ENCODE results near the gene PCDH9.

PCDH9 gene

DNA sequence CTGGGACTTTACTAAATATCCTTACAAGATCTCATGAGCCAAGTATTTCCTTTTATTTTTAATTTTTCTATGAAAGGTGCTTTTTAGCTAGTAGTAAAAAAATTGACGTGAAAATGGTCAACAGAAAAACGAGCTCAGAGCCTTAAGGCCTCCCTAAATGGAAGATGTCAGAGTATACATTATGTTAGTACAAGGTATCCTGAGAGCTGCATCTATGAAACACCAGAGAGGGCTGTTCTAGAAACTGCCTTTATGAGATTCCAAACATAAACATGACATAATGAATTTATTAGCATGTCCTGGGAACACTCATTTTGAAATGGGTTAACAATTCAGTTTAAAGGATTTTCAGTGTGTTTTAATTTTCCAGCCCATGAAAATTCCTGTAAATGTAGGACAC is 146.6 kb downstream of the PCDH9 start:
- no peaks in the 10 kb centered on the region for H3K4me1 Mint-ChIP-seq (ENCODE audit: low read depth)
- no peaks in the 10 kb centered on the region for H3K36me3 Mint-ChIP-seq (ENCODE audit: low read depth)
- H3K27me3 Mint-ChIP-seq (ENCODE audit: low read depth) = no peaks in the 10 kb centered on the region
- H3K27ac Mint-ChIP-seq = no peak overlapping the region
- no peak overlapping the region for H3K4me3 Mint-ChIP-seq
- no peaks in the 10 kb centered on the region for H3K9me3 Mint-ChIP-seq

DNA sequence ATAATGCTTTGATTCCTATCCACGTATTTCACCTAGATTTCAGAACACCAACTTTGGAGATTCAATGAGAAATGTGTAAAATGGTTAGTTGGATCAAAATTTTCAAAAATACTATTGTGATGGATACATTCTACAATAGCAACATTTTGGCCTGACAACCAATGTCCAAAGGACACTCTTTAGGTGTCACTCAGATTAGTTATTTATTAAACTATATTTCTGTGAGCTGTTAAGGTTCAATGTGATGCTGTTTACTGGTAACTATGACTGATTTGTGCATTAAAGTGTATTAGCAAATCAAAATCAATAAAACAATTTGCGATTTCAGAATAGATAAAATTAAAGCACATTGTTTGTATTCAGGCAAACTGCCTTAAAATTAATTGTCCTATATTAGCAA is 149.8 kb downstream of the PCDH9 start:
- Mint-ChIP-seq H3K27ac (no peak overlapping the region), H3K36me3 (ENCODE audit: low read depth) (no peaks in the 10 kb centered on the region), H3K4me3 (no peak overlapping the region), H3K4me1 (ENCODE audit: low read depth) (no peaks in the 10 kb centered on the region), H3K9me3 (no peaks in the 10 kb centered on the region), H3K27me3 (ENCODE audit: low read depth) (no peaks in the 10 kb centered on the region)

DNA sequence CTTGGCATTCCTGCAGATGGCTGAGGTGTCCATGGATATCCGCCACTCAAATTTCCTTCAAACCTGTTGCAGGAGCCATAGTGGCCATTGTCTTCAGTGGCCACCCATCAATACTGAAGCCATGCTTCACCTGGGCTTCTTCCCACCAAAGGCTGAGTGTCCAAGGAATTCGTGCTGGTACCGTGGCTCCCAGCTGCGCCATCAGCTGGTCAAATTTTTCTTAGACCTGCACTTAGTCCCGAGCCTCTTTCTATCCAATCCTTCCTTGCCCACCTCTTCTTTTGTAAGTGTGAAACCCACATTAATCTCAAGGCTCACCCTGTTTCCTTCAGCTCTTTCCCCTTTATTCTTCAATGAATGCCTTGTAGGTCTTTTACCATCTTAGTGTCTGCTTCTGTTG is 152.1 kb downstream of the PCDH9 start:
- no peaks in the 10 kb centered on the region for H3K9me3 Mint-ChIP-seq
- H3K27me3 Mint-ChIP-seq (ENCODE audit: low read depth) = no peaks in the 10 kb centered on the region
- no peaks in the 10 kb centered on the region for H3K4me1 Mint-ChIP-seq (ENCODE audit: low read depth)
- no peak overlapping the region for H3K4me3 Mint-ChIP-seq
- no peaks in the 10 kb centered on the region for H3K36me3 Mint-ChIP-seq (ENCODE audit: low read depth)
- H3K27ac Mint-ChIP-seq = no peak overlapping the region

DNA sequence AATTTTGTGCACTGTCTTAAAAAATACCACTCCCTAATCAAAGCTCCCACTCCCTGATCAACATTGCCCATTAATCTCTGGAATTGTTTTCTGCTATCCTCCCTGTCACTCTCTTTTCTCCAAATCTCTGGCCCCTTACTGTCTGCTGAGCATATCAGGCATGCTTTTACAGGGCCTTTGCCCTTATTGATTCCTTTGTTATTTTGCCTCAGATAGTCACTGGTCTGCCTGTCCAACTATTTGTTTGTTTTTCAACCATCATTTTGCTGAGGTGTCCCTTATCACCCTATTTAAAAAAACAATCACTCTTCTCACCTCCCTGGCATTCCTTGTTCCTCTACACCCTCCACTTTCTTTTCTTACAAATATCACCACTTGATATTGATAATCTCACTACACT is 153.0 kb downstream of the PCDH9 start:
- Mint-ChIP-seq H3K36me3 (ENCODE audit: low read depth) (no peaks in the 10 kb centered on the region), H3K4me1 (ENCODE audit: low read depth) (no peaks in the 10 kb centered on the region), H3K9me3 (no peaks in the 10 kb centered on the region), H3K4me3 (no peak overlapping the region), H3K27me3 (ENCODE audit: low read depth) (no peaks in the 10 kb centered on the region), H3K27ac (no peak overlapping the region)

DNA sequence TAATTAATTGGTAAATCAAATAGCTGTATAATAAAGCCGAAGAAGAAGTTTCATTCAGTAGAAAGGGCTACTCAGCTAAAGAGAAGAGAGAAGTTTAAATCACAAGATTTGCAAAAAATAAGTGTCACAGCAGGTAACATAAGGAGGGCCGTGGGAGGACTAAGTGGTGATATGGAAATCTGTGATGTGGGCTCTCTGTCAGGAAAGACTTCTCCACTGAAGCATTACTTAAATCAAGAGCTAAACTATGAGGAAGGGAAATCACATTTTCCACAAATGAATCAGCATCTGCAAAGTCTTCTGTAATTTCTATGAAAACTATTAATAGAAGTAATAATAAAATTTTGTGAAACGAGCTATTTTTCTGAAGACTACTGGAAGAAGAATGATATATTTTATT is 153.8 kb downstream of the PCDH9 start:
- Mint-ChIP-seq H3K9me3 (no peaks in the 10 kb centered on the region), H3K36me3 (ENCODE audit: low read depth) (no peaks in the 10 kb centered on the region), H3K27me3 (ENCODE audit: low read depth) (no peaks in the 10 kb centered on the region), H3K4me3 (no peak overlapping the region), H3K4me1 (ENCODE audit: low read depth) (no peaks in the 10 kb centered on the region), H3K27ac (no peak overlapping the region)

DNA sequence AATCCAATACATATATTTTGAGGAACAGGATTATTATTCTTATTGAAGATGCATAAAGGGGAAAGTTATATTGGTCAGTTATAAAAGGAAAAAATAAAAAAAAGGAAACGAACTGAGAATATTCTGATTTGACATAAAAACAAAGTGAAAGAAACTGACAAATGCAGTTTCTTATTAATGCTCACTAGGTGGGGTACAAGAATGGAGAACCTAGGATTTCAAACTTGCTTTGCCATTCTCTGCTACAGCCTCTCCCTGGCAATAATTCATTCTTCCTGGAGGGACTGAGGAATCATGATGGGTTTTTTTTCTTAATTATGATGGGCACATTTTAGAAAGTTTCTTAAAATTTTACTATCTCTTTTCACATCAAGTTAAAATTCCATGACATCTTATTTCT is 154.9 kb downstream of the PCDH9 start:
- H3K36me3 Mint-ChIP-seq (ENCODE audit: low read depth) = no peaks in the 10 kb centered on the region
- H3K4me1 Mint-ChIP-seq (ENCODE audit: low read depth) = no peaks in the 10 kb centered on the region
- no peak overlapping the region for H3K4me3 Mint-ChIP-seq
- H3K9me3 Mint-ChIP-seq = no peaks in the 10 kb centered on the region
- H3K27ac Mint-ChIP-seq = no peak overlapping the region
- H3K27me3 Mint-ChIP-seq (ENCODE audit: low read depth) = no peaks in the 10 kb centered on the region

DNA sequence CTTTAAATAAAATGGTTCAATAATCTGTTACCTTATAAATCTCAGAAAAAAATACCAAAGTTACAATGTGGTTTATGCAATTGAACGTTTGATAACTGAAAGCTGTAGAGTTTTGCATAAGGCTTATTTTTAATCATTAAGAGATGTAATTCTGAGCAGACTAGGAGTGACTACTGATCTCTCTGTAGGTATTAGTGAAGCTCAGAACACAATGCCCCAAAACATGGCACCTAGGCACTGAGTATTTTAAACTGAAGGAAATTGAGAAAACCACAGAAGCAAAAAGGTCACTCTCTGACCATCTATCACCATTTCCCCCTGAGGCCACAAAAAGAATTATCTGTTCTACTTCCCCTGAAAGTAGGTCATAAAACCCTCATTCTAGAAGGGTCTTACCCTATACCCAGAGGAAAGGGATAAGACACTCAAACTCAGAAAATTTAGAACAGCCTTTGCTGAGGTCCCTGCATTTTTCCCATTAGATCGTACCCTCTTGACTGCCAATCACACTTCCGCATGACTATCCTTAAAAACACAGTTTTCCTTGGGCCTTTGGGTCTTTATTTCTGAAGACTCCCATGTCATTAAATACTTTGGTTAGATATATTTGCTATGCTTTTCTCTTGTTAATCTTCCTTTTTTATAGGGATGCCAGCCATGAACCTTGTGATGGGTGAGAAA is 158.1 kb downstream of the PCDH9 start:
- Mint-ChIP-seq H3K9me3 (no peaks in the 10 kb centered on the region), H3K27ac (no peak overlapping the region), H3K36me3 (ENCODE audit: low read depth) (no peaks in the 10 kb centered on the region), H3K4me1 (ENCODE audit: low read depth) (no peaks in the 10 kb centered on the region), H3K4me3 (no peak overlapping the region), H3K27me3 (ENCODE audit: low read depth) (no peaks in the 10 kb centered on the region)

DNA sequence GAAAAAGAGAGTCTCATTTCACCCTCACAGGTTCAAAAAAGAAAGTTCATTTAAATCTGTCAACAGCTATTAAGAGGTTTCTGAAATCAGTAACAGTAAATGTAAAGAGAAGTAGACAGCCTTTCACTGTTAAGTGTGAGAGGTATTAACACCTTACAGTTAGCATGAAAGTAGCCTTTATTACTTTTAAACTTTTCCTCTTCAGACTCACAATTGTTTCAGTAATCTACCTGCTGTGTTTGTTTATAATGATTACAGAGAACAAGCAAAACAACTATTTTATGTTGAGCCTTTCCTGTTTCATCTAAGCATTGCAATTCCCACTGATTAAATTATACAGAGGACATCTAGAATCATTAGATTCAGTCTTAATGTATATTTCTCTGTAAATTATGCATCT is 159.8 kb downstream of the PCDH9 start:
- H3K27ac Mint-ChIP-seq = no peak overlapping the region
- no peaks in the 10 kb centered on the region for H3K27me3 Mint-ChIP-seq (ENCODE audit: low read depth)
- no peaks in the 10 kb centered on the region for H3K9me3 Mint-ChIP-seq
- no peaks in the 10 kb centered on the region for H3K4me1 Mint-ChIP-seq (ENCODE audit: low read depth)
- no peak overlapping the region for H3K4me3 Mint-ChIP-seq
- H3K36me3 Mint-ChIP-seq (ENCODE audit: low read depth) = no peaks in the 10 kb centered on the region

DNA sequence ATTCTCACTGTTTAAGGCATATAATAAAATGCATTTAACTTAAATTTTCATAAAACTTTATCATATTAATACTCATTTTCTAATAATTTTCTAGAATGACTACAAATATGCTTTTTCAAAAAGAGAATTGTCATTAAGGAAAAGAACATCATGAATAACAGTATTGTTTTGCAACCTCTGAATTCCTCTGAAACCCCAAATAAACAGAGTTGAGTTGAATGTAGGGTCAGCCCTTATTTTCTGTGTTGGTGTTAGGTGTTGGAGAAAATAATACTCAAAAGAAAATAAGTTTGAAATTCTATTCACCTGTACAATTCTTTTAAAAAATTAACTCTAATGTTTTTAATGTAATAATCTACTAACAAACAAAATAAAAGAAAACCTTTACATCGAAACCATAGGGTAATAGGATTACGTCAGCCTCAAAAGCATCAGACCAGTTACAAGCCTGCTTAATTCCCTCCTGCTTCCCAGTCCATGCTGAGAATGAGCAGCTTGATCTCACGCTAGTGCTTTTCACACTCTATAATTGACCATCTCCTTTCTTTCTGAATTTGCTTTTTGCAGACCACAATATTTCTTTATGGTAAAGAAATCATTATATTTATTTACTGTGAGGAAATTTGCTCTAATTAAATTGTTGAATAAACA is 160.9 kb downstream of the PCDH9 start:
- H3K4me1 Mint-ChIP-seq (ENCODE audit: low read depth) = no peaks in the 10 kb centered on the region
- H3K9me3 Mint-ChIP-seq = no peaks in the 10 kb centered on the region
- no peaks in the 10 kb centered on the region for H3K27me3 Mint-ChIP-seq (ENCODE audit: low read depth)
- H3K36me3 Mint-ChIP-seq (ENCODE audit: low read depth) = no peaks in the 10 kb centered on the region
- no peak overlapping the region for H3K27ac Mint-ChIP-seq
- H3K4me3 Mint-ChIP-seq = no peak overlapping the region

DNA sequence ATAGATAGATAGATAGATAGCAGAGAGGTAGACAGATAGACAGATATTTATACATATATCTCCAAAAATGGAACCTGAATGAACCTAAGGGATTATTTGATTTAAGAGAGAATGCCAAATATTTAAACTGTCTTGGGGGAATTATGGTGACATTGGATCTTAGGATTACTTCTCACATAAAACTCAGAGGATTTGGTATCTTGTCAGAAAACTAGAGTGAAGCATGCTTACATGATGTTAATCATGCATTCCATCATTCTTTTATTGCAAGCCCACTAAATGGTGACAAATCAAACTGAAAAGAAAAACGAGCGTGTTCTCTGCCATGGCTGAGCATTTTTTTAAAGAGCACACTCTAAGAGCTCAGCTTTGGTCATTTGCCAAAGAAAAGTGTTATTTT is 165.2 kb downstream of the PCDH9 start:
- H3K4me1 Mint-ChIP-seq (ENCODE audit: low read depth) = no peaks in the 10 kb centered on the region
- H3K27ac Mint-ChIP-seq = no peak overlapping the region
- H3K36me3 Mint-ChIP-seq (ENCODE audit: low read depth) = no peaks in the 10 kb centered on the region
- H3K4me3 Mint-ChIP-seq = no peak overlapping the region
- no peaks in the 10 kb centered on the region for H3K27me3 Mint-ChIP-seq (ENCODE audit: low read depth)
- H3K9me3 Mint-ChIP-seq = no peaks in the 10 kb centered on the region

DNA sequence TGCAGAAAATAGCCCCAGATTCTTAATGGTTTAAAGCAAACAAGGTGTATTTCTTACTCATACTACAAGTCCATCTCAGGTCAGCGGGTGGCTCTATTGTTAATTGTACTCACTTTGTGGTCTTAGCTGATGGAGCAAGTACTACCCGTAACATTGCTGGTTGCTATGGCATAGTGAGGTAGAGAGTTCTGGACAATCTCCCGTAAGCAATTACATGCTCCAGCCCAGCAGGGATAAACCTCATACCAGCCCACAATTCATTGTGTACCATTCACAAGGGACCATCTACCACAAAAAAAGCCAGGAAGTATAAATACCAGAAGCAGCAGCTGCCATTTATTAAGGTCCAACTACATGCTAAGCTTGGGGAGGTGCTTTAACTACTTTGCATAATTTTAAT is 167.1 kb downstream of the PCDH9 start:
- Mint-ChIP-seq H3K4me1 (ENCODE audit: low read depth) (no peaks in the 10 kb centered on the region), H3K36me3 (ENCODE audit: low read depth) (no peaks in the 10 kb centered on the region), H3K27ac (no peak overlapping the region), H3K9me3 (no peaks in the 10 kb centered on the region), H3K4me3 (no peak overlapping the region), H3K27me3 (ENCODE audit: low read depth) (no peaks in the 10 kb centered on the region)

DNA sequence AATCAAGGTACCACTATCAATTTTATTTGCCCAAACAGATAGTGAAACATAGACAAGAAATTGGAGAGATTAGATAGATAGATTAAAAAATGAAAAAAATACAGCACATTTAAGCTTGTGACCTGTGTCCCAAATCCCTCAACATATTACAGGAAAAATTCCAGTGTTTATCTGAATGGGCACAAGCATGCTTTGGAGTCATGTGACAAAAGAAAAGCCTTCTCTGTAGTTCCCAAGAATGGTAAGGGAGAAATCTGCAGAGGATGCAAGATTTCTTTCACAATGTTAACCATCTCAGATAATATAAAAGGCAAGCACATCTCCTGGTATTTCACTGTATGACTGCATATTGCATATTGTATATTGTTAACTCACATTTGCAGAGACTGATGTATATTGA is 168.0 kb downstream of the PCDH9 start:
- Mint-ChIP-seq H3K9me3 (no peaks in the 10 kb centered on the region), H3K27me3 (ENCODE audit: low read depth) (no peaks in the 10 kb centered on the region), H3K4me3 (no peak overlapping the region), H3K4me1 (ENCODE audit: low read depth) (no peaks in the 10 kb centered on the region), H3K36me3 (ENCODE audit: low read depth) (no peaks in the 10 kb centered on the region), H3K27ac (no peak overlapping the region)

DNA sequence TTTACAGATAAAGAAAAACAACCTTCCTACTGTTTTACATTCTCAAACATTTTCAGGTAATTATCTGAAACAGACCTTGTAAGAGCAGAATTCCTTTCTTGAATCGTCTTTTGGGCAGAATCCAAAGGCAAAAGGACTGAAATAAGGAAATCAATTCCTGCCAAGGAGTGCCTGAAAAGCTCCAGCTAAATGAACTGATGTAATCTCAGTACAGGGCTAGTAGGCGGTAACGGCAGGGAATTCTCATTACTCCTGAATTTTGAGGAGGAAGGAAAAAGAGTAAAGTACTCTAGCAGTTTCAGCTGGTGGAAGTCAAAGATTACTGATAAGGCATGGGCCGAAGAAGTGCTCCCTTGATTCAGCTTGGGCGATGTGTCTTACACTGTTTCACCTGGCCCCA is 168.4 kb downstream of the PCDH9 start:
- Mint-ChIP-seq H3K27me3 (ENCODE audit: low read depth) (no peaks in the 10 kb centered on the region), H3K4me3 (no peak overlapping the region), H3K9me3 (no peaks in the 10 kb centered on the region), H3K36me3 (ENCODE audit: low read depth) (no peaks in the 10 kb centered on the region), H3K4me1 (ENCODE audit: low read depth) (no peaks in the 10 kb centered on the region), H3K27ac (no peak overlapping the region)

DNA sequence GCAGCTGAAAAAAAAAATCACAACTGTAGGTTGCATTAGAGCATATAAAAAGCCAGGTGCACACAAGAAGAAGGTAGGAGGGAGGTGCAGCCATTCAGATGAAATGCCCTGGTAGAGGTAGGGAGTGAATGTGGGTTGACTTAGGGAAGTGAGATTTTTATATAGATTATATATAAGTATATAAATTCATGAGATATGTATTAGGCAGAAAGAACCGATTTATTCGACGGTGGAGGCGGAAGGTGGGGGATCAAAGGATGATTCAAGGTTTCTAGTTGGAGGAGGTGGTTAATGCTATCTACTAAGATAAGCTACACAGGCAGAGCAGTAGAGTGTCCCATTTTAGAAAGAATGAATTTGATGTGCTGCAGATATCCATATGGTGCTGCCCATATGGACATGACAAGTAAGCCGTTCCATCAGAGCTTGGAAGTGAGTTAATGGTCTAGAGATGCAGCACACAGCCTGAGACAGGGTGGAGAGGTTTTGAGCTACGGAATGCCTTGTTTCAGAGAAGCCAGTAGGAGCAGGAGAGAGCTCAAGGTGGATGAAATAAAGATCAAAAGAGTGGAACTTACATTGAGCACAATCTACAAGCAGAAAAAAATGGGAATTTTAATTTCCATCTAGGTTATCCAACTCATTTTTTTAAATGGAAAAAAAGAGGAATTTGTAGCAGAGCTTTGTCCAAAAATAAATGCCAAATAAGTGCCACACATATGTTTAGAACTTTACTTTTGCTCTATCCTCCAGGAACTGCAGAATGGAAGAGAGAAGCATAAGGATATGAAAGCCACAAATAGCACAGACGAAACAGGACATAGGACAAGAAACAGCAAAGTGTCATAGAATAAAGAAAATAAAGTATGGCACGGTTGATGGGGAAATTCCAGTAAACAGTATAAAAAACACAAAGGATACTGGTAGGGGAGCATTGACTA is 177.3 kb downstream of the PCDH9 start:
- no peaks in the 10 kb centered on the region for H3K27me3 Mint-ChIP-seq (ENCODE audit: low read depth)
- no peaks in the 10 kb centered on the region for H3K36me3 Mint-ChIP-seq (ENCODE audit: low read depth)
- no peak overlapping the region for H3K4me3 Mint-ChIP-seq
- peaks cover 3% of the 10 kb centered on the region for H3K4me1 Mint-ChIP-seq (ENCODE audit: low read depth)
- no peaks in the 10 kb centered on the region for H3K9me3 Mint-ChIP-seq
- H3K27ac Mint-ChIP-seq = no peak overlapping the region

DNA sequence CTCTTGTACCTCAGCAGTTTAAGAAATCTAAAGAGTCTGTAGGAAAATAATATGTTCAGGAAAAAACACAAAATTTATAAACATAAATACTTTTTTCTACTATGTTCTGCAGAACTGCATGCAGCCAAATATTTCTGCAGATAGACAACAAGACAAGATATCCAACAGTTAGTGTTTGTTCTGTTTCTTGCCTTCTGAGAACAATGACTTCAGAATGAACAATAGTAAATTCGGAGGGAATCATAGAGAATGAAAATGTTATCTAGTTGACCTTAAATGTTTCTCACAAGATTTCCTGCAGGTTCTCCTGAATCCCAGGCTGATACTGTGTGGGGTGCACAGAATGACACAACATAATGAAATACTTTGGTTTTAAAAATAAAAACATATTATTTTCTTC is 180.4 kb downstream of the PCDH9 start:
- Mint-ChIP-seq H3K27me3 (ENCODE audit: low read depth) (no peaks in the 10 kb centered on the region), H3K4me1 (ENCODE audit: low read depth) (peaks cover 3% of the 10 kb centered on the region), H3K36me3 (ENCODE audit: low read depth) (no peaks in the 10 kb centered on the region), H3K9me3 (no peaks in the 10 kb centered on the region), H3K4me3 (no peak overlapping the region), H3K27ac (no peak overlapping the region)
